GM12892 (cell line): ENCODE results near the gene PRDX4.

Experiments
- POLR2A ChIP-seq: IDR thresholded peaks from 2 replicates; pipeline ENCODE4 v1.6.1; 2011; ENCODE audit warnings: low read depth, low read length, control low read depth
- POLR2AphosphoS5 ChIP-seq: IDR thresholded peaks from 2 replicates; pipeline ENCODE4 v1.6.1; 2011; ENCODE audit warnings: low read depth, low read length, control low read depth
- TAF1 ChIP-seq: IDR thresholded peaks from 2 replicates; pipeline ENCODE4 v1.6.1; 2011; ENCODE audit warnings: low read depth, mild to moderate bottlenecking, control low read depth, low read length, borderline replicate concordance

GRCh38 chrX:23626651-23627050 is 40.6 kb upstream of the PRDX4 start:
- TF ChIP-seq POLR2AphosphoS5 (no peak), TAF1 (no peak), POLR2A (no peak)
